Measurements from ENCODE around the gene ANXA8L1.

GRCh38 chr10:46327685-46328084, 47.9 kb upstream of the ANXA8L1 start:
- TF ChIP-seq CTCF (optimal IDR thresholded peaks at IDR 0.05 in 1 of 3, IDR thresholded peaks at IDR 0.05 in 1 of 3, conservative IDR thresholded peaks at IDR 0.05 in 1 of 3; ENCODE audit: extremely low read depth in 1 of 3, insufficient read depth in 2 of 3, low read length in 3 of 3) (no peak), EZH2 (IDR thresholded peaks at IDR 0.05; ENCODE audit: low read length) (no peak)

Data from keratinocyte (primary cell).